ENCODE measurements around the gene IQSEC3.

The IQSEC3 gene

DNA sequence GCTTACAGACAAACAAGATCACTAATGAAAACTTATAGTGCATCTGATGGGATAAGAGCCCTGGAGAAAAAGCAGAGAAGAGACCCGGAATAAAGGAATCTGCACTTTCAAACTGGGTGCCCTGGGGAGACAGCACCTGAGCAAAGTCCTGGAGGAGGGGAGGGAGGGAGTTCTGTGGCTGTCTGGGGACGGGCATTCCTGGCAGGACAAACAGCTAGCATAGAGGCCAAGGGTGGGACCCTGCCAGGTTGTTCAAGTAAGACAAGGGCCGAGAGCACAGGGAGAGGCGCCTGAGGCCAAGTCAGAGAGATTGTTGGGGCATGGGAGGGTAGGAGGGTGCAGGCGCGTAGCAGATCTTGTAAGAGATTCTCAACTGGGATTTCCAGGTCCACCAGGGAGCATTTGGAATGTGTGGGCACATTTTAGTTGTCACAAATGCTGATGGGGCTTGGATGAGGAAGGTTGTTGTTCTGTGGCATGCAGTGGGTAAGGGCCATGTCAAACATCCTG lies 14.2 kb downstream of the IQSEC3 start:
- DNase-seq (ENCODE audit: low read depth), result no peak

DNA sequence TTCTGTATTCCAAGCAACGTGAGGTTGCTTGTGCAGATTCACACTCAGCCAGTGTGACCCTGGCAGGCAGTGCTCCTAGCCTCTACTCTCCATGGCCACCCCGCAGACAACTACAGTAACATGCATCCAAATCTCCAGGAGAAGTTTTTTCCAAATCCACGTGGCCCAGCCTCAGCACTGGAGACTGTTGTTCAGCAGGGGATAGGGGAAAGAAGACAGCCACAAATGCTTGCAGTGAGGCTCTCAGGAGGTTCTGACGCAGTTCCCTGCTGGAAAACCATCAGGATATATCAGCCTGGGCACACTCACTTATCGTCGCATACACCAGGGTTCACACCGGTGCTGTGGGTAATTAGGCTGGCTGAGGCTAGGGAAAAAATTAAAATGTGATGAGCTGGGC lies 16.2 kb downstream of the IQSEC3 start:
- no peak for DNase-seq (ENCODE audit: low read depth)

DNA sequence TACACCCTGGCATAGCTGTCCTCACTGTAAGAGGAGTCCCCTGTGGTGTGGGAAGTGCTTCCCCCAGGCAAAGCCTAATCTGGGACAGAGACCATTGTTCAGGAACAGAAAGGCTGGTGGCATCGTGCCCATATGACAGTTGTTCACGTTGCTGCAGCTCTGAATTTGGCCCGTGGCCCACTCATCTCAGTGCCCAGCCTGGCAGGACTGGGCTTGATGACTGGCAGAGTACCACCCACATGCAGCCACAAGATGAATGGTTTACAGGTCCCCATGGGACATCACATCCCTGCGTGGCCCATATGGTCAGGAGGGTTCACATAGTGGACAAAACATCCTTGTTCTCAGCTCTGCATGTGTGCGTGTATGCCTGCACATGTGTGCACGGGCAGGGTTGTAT lies 17.5 kb downstream of the IQSEC3 start:
- DNase-seq (ENCODE audit: low read depth), result no peak

DNA sequence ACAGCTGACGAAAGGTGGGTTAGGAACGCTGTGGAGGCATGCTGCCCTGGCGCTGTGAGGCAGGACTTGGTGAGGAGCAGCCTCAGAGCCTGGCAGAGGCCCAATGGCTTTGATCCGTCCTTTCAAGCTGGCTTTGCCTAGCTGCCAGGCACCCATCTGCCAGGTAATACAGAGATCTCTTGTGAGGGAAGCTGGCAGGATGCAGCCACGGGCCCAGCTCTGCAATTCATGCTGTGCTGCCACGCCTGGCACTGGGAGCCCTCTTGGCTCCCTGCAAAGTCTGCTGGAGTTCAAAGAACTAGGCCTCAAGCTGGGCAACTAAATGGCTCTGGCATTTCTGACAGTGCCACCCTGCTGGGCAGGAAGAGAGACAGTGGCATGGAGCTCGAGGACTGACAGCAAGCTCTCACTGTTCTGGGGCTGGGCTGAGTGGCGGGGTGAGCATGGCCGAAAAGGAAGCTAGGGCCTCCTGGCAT lies 18.7 kb downstream of the IQSEC3 start:
- no peak for DNase-seq (ENCODE audit: low read depth)

DNA sequence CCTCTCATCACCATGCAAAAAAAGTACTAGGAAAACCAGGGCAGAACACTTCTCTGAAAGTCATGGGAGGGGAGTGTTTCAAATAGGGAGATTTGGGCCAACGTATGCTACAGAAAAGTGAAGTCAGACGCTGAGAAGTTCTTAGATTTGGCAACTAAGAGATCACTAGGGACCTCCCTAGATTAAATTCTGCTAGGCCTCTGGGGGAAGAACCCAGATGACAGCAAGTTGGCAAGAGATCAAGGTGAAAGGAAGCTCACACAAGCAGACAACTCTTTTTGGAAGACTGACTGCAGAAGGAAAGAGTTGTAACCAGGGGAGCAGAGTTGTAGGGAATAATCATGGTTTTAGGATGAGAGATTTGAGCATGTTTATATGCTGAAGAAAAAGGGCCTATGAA lies 20.7 kb downstream of the IQSEC3 start:
- DNase-seq (ENCODE audit: low read depth), result no peak

DNA sequence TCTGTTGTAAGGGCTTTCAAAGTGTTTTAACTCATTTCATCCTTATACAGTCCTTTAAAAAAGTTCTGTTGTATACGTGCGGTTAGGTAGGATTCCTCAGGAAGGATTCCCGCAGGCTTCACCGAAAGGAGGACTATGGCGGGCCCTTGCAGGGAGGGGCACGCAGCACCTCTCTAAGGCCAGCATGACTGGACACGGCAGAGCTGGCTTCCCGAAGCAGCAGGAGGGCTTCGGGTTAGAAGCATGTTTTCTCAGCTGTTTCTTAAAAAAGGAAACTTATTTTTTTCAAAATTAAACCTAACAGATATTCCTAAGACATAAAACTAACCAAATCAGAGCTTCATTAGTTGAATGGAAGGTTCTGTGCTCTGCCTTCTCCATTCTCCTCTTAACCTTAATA lies 21.3 kb downstream of the IQSEC3 start:
- DNase-seq (ENCODE audit: low read depth), result no peak

DNA sequence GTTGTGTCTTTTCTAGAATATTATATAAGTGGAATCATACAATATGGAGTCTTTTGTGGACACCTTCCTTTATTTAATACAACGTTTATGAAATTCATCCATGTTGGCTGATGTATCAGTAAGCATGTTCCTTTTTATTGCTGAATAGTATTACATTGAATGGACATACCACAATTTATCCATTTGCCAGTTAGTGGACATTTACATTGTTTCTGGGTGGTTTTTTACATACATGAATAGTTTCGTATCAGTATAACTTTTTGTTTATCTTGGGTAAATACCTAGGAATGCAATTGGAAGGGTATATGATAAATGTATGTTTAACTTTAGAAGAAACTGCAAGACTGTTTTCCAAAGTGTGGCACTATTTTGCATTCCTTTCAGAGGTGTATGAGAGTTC lies 23.1 kb downstream of the IQSEC3 start:
- no peak for DNase-seq (ENCODE audit: low read depth)

DNA sequence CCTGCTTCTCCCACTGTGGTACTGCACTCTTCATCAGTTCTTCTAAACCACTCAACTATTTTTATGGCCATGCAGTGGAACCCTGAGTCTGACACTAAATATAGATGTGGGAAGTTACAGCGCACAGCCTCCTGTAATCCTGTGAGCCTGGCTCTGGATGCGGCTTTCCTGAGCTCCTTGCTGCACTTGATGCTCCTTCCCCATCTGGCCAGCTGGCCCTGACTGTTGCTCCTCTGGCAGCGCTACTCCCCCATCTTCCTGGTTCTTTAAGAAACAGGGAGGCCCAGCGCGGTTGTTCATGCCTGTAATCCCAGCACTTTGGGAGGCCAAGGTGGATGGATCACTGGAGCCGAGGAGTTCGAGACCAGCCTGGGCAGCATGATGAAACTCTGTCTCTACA lies 24.6 kb downstream of the IQSEC3 start:
- no peak for DNase-seq (ENCODE audit: low read depth)

DNA sequence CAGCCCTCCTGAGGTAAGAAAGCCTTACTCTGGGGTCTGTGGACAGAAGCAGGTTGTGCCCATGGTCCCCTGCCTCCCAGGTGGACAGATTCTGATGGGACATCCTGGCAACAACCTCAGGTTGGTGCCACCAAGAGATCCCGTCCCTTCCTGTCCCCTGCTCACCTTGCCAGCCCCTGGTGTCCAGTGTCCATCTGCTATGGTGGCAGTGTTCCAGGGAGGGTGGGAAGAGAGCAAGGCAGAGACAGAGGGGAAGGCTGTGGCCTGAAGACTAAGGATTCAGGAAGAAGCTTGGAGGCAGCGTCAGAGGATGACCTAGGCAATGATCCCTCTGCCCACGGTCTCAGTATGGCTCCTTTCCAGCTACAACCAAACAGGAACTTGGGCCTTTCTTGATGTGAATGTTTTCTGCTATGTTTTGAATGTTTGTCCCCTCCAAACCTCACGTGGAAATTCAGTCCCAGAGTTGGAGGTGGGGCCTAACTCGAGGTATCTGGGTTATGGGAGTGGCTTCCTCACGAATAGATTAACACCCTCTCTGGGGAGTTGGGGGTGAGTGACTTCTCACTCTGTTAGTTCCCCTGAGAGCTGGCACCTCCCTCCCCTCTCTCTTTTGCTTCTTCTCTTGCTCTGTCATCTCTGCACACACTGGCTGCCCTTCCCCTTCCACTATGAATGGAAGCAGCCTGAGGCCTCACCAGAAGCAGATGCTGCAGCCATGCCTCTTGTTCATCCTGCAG lies 26.9 kb downstream of the IQSEC3 start:
- DNase-seq (ENCODE audit: low read depth), result no peak

DNA sequence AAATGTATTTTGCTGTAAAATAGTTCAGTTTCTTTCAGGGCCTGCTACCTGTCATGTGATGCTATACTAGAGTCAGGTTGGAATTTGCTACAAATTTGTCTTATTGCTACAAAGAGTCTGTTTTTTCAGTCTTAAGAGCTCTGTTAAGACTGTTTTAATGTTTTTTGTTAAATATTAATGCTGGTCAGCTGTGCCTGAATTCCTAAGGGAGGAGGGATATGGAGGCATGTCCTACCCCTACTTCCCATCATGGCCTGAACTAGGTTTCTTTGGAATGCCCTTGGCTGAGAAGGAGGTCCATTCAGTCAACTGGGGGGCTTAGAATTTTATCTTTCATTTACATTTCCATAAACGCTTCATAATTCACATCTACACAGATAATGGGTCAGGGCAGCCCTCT lies 30.0 kb downstream of the IQSEC3 start:
- no peak for DNase-seq (ENCODE audit: low read depth)

DNA sequence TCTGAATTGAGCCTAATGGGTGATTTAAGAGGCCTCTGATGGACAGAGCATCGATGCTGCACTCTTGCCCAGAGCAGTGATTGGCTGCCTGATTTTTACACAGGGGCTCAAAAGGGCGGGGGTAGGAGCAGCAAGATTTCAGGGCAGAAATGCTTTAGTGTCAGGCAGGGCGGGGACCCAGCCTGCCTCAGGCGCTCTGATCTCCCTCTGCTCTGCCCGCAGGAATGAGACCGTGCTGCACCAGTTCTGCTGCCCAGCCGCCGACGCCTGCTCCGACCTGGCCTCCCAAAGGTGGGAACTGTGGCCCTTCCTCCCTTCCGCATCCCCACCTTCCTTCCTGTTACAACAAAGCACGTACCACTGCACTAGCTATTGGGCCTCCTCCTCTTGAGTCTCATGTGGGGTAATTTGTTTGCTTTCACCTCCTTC lies 32.4 kb downstream of the IQSEC3 start:
- DNase-seq (ENCODE audit: low read depth), result no peak

DNA sequence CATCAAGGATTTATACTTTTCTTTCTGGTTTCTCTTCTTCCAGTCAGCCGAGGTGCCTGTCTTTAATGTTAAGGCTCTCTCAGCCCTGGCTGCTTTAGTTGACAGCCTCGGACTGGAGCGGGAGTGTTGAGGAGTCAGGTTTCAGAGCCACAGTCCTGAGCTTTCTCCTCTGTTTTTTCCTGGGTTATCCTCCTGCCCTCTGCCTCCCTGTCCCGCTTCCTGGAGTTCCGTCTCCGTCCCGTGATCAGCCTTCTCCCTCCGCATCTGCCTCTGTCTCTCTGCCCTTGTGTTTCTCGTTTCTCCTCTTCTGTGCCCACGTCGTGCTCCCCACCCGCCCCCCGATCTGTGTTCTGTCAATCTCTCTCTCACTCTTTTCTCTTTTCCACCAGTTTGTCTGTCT lies 33.0 kb downstream of the IQSEC3 start:
- no peak for DNase-seq (ENCODE audit: low read depth)

DNA sequence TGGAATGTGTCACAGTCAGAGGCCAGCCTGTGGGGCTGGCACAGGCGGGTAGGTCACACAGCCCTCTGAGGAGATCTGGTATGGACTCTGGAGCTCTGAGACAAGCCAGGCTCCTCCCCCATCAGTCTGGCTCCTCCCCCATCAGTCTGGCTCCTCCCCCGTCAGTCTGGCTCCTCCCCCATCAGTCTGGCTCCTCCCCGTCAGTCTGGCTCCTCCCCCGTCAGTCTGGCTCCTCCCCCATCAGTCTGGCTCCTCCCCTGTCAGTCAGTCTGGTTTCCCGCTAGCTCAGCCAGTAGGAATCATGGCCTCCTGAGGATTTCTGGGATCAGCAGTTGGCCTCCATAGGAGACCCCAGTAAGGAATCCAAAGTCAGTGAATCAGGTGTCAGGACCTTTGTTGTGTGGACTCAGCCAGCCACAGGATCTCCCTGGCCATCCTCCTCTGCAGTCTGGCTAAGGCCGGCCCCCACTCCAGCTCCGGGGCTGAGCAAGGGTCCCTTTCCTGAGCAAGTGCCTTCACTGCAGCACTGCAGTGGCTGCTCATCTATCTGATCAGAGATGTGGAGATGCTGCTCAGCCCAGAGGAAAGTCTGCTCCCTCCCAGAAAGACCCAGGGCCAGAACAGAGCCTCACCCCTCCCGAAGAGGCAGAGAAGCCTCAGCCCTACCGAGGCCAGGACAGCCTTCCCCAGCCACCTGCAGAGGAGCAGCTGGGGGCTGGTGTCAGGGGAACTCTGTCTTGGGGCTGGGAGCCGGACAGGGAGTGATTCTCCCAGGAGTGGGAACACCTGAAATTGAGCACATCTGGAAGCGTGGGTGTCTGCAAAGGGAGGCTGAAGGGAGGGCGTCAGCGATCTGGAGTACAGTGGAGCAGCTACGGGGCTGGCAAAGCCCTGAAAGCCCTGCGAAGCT lies 35.7 kb downstream of the IQSEC3 start:
- no peak for DNase-seq (ENCODE audit: low read depth)

DNA sequence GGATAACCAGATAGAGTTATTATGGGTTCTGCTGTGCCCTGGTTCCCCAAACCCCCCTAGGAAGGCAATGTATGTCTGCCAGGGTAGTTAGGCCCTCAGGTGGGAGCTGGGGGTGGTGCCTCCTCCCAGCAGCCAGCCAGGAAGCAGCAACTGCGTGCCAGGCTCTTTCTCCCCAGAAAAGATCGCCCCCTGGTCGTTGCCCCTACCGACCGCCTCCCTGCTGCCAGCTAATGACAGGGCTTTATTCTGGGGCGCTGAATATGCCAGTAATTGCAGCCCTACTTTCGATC lies 36.3 kb downstream of the IQSEC3 start:
- DNase-seq (ENCODE audit: low read depth), result no peak

DNA sequence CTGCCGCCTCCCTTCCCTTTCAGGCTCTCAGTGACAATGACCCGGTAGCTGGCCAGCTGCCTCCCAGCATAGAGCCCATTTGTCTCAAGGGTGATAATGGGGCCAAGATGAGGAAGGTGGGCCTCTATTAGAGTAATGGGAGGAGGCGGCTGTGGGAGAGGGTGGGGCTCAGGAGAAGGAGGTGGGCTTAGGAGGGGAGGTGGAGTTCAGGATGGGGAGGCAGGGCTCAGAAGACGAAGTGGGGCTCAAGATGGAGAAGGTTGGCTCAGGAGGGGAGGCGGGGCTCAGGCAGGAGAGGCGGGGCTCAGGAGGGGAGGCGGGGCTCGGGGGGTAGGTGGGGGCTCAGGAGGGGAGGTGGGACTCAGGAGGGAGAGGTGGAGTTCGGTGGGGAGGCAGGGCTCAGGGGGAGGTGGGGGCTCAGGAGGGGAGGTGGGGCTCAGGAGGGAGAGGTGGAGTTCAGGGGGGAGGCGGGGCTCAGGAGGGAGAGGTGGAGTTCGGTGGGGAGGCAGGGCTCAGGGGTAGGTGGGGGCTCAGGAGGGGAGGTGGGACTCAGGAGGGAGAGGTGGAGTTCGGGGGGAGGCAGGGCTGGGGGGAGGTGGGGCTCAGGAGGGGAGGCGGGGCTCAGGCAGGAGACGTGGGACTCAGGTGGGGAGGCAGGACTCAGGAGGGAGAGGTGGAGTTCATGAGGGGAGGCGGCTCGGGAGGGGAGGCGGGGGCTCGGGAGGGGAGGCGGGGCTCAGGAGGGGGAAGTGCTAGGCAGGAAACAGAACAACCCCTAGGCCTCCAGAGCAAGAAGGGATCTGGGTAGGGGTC lies 36.8 kb downstream of the IQSEC3 start:
- DNase-seq (ENCODE audit: low read depth), result no peak

DNA sequence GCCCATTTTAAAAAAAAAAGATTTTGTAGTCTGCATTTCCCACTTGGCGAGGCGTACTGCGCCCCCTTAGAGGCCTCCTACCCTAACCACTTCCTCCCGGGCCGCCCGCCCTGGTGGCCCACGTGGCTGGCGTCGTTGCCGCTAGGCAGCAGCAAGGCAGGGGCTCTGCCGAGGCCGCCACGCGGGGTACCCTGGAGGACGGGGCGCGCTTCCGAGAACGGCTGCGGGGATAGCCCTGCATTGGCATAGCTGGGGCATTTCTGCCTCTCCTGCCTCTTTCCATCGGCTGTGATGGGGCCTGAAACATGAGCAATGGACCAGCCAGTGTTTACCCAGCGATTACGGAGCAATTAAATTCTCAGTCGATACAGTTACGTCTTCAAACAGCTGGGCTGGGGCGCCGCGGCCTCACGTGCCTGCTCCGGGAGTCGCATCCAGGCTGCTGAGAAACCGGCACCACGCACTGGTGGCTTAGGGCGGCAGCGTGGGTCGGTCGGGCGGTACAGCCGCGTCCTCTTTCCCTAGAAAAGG lies 38.0 kb downstream of the IQSEC3 start:
- no peak for DNase-seq (ENCODE audit: low read depth)

DNA sequence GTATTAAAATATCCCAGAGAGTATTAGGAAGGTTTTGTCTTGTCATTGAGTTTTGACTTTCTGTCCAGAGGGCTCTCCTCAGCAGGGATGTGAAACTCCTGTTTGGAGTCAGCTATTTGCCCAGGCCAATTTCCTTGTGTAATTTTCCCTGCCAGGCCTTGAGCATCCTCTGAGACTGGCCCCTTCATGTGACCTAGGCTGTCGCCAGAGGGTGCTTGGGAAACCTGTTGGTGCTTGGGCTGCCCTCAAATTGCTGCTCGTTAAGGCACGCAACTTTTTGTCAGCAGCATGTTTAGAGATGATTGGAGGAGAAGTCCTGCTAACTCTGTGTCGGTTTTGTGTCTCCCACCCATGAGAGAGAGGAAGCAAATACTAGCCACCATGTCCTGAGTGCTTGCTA lies 39.1 kb downstream of the IQSEC3 start:
- DNase-seq (ENCODE audit: low read depth), result no peak

DNA sequence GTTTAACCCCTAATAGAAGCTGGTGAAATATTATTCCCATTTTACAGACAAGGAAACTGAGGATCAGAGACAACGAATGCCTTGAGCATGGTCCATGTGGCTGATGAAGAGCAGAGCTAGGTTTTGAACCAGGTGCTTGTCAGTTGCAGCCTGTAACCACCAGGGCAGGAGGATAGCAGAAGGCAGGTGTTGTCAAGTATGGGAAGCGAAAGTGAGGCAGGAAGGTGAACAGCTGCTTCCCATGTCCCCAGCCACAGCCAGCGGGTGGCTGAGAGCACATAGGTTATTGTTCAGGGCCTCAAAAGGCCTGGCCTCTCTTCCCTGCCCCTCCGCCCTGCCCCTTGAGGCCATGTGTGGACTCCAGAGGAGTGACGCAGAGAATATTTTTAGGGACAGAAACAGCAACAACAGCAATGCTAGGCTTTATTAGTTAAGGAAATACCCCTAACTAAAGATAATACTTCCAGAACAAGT lies 39.6 kb downstream of the IQSEC3 start:
- DNase-seq (ENCODE audit: low read depth), result no peak

DNA sequence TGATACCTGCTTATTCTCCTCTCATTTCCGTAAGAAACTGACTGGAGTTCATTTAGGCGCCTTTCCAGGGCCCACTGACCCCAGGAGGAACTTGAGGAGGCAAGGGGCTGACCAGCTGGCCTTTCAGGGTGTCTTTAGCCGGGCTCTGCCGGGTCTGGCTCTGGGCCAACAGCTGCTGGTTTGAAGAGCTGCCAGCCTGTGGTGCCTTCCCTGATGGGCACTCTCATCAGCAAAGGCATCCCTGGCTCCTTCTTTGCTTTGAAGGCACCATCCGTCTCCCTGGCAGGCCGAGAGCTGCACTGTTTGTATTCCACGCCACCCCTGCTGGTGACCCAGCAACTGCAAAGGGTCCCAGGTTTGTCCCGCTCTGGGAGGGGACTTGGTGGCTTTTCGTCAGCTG lies 42.0 kb downstream of the IQSEC3 start:
- DNase-seq (ENCODE audit: low read depth), result no peak

DNA sequence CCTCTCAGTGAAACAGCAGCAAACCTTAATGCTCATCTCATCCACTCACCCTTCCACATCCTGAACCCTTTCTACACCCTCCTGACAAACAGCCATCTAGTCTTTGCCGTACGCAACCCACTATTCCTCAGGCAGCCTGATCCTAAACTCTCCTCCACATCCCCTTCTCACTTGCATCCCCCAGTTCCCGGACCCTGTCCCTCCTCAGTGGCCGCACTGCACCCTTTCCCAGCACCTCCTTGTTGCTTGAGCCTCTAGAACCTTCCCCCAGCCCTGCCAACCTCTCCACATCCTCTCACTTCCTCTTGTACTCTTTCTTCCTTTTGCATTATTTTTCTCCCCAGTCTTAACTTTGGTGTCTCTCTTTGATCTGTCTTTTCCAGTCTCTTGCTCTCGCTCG lies 42.9 kb downstream of the IQSEC3 start:
- DNase-seq (ENCODE audit: low read depth), result no peak

DNA sequence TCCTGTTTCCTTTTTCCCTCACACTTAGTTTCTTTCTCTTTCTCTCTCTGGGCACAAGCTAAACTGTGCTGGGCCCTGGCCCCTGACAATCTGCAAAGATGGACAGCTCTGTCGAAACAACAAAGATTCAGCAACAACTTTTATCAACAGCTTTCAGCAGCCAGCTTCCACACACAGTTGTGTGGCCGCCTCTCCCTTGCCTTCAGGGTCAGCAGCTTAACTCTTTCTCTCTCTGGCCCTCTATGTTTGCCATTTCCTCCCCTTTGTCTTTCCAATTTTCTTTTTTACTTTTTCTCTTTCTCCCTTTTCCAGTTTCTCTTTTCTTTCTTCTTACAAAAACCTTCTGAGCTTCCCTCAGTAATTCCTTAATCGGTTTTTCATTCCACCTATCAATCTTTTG lies 43.3 kb downstream of the IQSEC3 start:
- no peak for DNase-seq (ENCODE audit: low read depth)
